Large intestine (tissue), 3 donors: Measurements from ENCODE around the gene FEN1. TPM values are rescaled to one million over a fixed set of nuclear protein-coding genes. Genes with fewer than 3 reads are reported as not detected.

Source experiments
- DNase-seq, 2 donors: peaks; one replicate each; pipeline versions ENCODE4 v3.0.0 to v3.0.0-alpha.2; 2013
- H3K27ac ChIP-seq: one replicate; pipeline ENCODE4 v1.5.1; 2013; ENCODE audit warnings: low read length
- H3K27me3 ChIP-seq: 2 replicates; pipeline ENCODE4 v1.6.1; 2013; ENCODE audit warnings: low read length; ENCODE audit not compliant: control insufficient read depth, insufficient read depth
- H3K36me3 ChIP-seq: 2 replicates; pipeline ENCODE4 v1.6.1; 2013; ENCODE audit warnings: low read length; ENCODE audit not compliant: control insufficient read depth, insufficient read depth
- H3K4me1 ChIP-seq: one replicate; pipeline ENCODE4 v1.6.1; 2013; ENCODE audit warnings: low read length; ENCODE audit not compliant: control insufficient read depth, insufficient read depth
- H3K4me3 ChIP-seq: one replicate; pipeline ENCODE4 v1.5.1; 2013; ENCODE audit warnings: low read length
- H3K9me3 ChIP-seq: one replicate; pipeline ENCODE4 v1.6.1; 2013; ENCODE audit warnings: mild to moderate bottlenecking, low read depth, low read length, moderate library complexity; ENCODE audit not compliant: control insufficient read depth
- WGBS: methylation state at CpG from one replicate; pipeline ENCODE4 v1.1.5; 2013; ENCODE audit warnings: low lambda C conversion rate; ENCODE audit not compliant: insufficient coverage; 5-methylcytosine and 5-hydroxymethylcytosine counted together
- polyA plus RNA-seq: library from polyadenylated mRNA; unstranded; fragments of 120-200 nt; gene quantifications from one replicate; pipeline ENCODE4 v1.2.1, GENCODE V29; 2013

FEN1 gene
- polyA plus RNA-seq, 1 donor = 21.5 TPM

DNA sequence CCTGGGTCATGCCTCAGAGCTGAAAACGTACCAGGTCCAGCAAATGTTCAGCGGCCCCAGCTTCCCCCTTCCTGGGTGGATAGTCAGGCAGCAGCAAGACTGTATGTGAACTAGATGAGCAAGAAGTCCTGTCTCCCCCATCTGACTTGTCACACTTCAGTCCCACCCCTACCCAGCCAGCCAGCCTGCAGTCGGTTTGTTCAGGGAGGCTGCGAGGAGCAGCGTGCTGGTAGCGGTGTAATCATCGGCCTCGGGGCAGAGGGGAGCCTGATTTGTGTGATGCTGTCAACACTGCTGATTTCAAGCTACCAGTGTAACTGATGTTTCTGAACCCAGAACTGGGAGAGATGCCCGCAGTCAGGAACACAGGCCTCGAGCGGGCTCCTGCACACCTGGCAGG, 9.9 kb upstream of the FEN1 start:
- Histone ChIP-seq H3K9me3 (no peaks in the 10 kb centered on the region), H3K36me3 (peaks cover 96% of the 10 kb centered on the region), H3K4me1 (no peaks in the 10 kb centered on the region), H3K27me3 (no peaks in the 10 kb centered on the region), H3K4me3 (no peak overlapping the region), H3K27ac (no peak overlapping the region)
- no peak for DNase-seq
- WGBS = no CpG with 5 or more reads among the region's 11 CpGs

DNA sequence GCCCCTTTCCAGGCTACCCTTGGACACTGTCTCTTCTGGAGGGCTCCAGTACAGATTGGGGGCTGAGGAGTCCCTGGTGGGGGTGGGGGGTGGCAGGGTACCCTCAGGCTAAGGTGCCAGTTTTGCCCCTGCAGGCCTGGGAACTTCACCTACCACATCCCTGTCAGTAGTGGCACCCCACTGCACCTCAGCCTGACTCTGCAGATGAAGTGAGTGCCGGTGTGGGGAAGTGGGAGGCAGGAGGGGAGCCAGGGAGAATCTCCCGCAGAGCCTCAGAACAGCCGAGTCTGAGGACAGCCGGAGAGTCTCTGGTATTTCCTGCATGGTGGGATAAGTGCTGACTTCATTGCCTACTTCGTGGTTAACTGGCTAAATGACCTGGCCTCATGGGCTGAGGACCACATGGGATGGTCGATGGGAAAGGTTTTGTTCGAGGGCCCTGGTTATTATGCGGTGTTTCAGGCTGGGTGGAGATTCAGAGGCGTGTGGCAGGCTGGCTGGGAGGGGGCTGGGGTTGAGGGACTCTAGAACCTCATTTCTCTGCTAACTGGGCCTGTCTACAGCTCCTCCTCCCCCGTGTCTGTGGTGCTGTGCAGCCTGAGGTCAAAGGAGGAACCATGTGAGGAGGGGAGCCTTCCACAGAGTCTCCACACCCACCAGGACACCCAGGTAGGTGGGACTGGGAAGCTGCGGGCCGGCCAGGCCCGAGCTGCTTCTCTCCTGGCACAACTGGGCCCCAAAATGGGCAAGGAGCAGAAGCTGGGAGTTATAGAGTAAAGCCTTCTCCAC, 8.8 kb upstream of the FEN1 start:
- Histone ChIP-seq H3K36me3 (peaks cover 95% of the 10 kb centered on the region), H3K9me3 (no peaks in the 10 kb centered on the region)
- DNase-seq = no peak

DNA sequence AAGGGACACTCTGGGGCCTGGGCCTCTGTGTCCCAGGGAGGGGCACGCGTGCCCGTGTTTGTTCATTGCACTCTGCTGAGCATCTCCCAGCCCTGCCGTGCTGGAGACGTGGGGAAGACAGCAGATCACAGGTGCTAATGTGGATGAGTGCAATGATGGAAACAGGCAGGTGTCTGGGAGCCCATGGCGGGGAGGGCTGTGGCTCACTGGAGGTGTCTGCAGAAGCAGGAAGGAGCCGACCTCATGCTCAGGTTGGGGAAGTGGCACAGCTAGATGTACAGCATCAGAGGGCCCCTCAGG, 8.3 kb upstream of the FEN1 start:
- Histone ChIP-seq H3K27ac (no peak overlapping the region), H3K4me1 (no peaks in the 10 kb centered on the region), H3K27me3 (no peaks in the 10 kb centered on the region), H3K9me3 (no peaks in the 10 kb centered on the region), H3K36me3 (peaks cover 95% of the 10 kb centered on the region), H3K4me3 (no peak overlapping the region)
- no CpG with 5 or more reads among the region's 7 CpGs for WGBS
- no peak for DNase-seq

More for the DNA sequence above, 8.8 kb upstream of the FEN1 start:
- H3K4me3 ChIP-seq = no peak overlapping the region
- H3K27me3 ChIP-seq = no peaks in the 10 kb centered on the region
- no peak overlapping the region for H3K27ac ChIP-seq
- H3K4me1 ChIP-seq = no peaks in the 10 kb centered on the region
- no CpG with 5 or more reads among the region's 13 CpGs for WGBS

DNA sequence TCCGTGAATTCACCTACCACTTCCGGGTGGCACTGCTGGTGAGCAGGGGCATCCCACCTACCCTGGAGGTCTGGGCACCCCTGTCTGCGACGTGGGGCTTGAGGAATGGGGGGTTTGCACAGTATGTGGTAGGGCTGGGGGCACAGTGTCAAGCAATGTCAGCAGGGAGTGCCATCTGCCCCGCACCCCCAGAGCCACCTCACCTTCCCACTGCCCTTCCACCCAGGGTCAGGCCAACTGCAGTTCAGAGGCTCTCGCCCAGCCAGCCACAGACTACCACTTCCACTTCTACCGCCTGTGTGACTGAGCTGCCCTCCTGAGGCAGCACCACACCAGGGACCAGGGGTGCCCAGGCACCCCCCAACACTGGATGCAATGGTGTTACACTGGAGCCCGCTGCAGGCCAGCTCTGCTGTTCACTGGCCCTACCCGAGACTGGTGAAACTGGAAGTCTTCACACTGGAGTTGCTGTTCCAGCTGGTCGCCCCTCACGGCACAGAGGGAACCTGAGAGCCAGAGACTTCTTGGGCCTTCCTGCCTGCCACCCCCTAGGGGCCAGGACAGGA, 6.8 kb upstream of the FEN1 start:
- Histone ChIP-seq H3K4me3 (no peak overlapping the region), H3K4me1 (no peaks in the 10 kb centered on the region), H3K27me3 (no peaks in the 10 kb centered on the region), H3K27ac (no peak overlapping the region), H3K36me3 (peaks cover 91% of the 10 kb centered on the region), H3K9me3 (no peaks in the 10 kb centered on the region)
- WGBS = no CpG with 5 or more reads among the region's 11 CpGs
- no peak for DNase-seq

DNA sequence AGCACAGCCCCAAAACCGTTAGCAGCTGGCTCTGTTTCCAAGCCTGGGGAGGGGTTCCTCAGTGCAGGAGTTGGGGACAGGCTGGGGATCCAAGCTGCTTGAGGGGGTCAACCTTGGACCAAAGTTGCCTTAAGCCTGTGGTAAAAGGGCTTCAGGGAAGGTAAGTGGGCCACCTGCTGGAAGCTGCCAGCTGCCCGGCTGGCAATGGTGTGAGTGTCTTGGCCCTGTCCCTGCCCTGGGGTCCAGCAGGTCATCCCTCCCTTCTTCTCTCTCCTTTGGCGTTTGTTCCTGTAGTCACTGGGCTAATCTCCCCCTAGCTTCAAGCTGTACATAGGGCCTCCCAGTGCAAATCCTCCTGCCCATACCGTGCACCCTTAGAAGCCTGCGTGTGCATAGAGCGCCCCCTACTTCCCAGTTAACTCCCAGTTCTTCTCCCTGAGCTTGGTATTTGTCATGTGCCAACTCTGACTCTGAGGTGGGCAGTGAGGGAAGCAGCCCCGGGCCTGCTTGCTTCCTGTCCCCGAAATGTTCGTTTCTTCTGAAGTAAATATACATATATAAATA, 4.7 kb upstream of the FEN1 start:
- no CpG with 5 or more reads among the region's 9 CpGs for WGBS
- H3K27me3 ChIP-seq = no peaks in the 10 kb centered on the region
- H3K4me1 ChIP-seq = peaks cover 4% of the 10 kb centered on the region
- peak; percentile 61 to 67 for DNase-seq
- H3K4me3 ChIP-seq = no peak overlapping the region
- no peak overlapping the region for H3K27ac ChIP-seq
- H3K36me3 ChIP-seq = peaks cover 72% of the 10 kb centered on the region
- H3K9me3 ChIP-seq = peaks cover 3% of the 10 kb centered on the region

DNA sequence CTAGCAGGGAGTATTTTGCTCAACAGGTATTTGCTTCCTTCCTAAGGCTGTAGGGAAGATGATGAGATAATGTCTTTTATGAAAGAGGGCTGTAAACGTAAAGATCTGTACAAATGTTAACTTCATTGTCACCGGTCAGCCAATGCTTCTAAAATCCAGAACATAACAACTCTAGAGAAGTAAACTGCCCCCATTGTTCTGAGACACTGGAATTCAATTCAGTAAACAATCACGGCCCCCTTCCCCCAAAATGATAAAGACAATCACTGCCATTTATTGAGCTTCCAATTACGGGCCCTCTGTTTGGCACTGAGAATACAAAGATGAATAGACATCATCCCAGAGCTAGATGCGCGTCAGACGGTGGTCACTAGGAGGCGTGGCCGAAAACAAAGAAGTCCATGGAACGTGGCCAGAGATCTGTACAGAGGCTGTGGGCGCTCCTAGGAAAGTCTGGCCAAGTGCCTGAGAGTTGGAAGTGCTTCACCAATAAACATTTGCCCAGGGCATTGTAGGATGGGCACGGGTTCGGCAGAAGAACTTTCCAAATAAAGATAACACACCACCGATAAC, 888 bp upstream of the FEN1 start:
- peak overlapping the region; percentile 91 for H3K27ac ChIP-seq
- peaks cover 12% of the 10 kb centered on the region for H3K4me1 ChIP-seq

DNA sequence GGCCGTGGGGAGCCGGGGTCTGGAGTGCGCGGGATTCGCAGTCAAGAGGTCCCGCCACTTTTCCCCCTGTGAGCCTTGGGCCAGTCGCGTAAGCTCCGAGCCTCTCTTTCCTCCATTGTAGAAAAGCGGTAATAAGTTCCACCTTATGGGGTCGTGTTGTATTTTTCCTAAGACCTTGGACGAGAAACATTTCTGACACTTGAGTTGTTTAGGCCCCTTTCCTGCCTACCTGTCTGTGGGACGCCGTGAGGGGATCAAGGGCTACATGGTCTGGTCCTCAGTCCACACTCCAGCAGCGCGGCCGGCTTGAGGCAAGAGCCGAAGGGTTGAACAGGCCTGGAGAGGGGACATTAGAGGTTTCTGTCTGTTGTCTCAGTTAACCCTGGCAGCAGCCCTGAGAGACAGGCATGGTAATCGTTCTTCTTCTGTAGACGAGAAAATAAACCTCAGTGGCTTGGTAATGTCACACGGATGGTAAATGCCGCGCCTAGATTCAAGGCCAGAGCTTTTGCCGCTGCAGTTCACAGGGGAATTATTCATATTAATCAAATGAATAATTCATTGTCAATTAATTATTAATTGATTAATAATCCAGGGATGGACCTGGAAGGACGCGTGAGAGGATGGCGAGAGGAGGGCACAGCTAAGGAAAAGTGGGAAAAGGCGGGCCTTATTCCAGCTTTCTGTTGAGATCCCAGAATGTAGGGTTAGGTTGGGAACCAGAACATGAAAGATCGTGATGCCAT, 545 bp downstream of the FEN1 start:
- WGBS = no CpG with 5 or more reads among the region's 29 CpGs
- H3K27me3 ChIP-seq = no peaks in the 10 kb centered on the region
- peaks cover 35% of the 10 kb centered on the region for H3K36me3 ChIP-seq
- DNase-seq = no peak
- peaks cover 3% of the 10 kb centered on the region for H3K9me3 ChIP-seq
- H3K4me3 ChIP-seq = peak overlapping the region; percentile 91
- peak overlapping the region; percentile 91 for H3K27ac ChIP-seq
- peaks cover 12% of the 10 kb centered on the region for H3K4me1 ChIP-seq

More for the DNA sequence above, 888 bp upstream of the FEN1 start:
- Histone ChIP-seq H3K27me3 (no peaks in the 10 kb centered on the region), H3K36me3 (peaks cover 47% of the 10 kb centered on the region), H3K4me3 (peak overlapping the region; percentile 91), H3K9me3 (peaks cover 3% of the 10 kb centered on the region)
- DNase-seq = peak; percentile 75 to 79
- 0% methylated on average over 1 of the region's 14 CpGs for WGBS

DNA sequence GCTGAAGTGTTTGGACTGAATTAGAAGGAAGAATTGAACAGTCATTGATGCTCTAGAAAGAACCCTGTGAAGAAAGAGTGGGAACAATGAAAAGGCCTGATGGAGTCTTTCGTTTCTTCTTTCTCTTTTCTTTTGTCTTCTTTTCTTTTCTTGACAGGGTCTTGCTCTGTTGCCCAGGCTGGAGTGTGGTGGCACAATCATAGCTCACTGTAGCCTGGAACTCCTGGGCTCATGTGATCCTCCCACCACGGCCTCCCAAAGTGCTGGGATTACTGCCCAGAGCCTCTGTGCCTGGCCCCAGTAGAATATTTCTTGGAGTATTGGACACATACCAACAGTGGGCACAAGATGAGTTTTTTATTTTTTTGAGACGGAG, 1.1 kb downstream of the FEN1 start:
- Histone ChIP-seq H3K9me3 (peaks cover 3% of the 10 kb centered on the region), H3K27ac (no peak overlapping the region), H3K36me3 (peaks cover 32% of the 10 kb centered on the region), H3K4me1 (peaks cover 12% of the 10 kb centered on the region), H3K27me3 (no peaks in the 10 kb centered on the region), H3K4me3 (peak overlapping the region; percentile 91)
- DNase-seq = no peak
- WGBS = no CpG with 5 or more reads among the region's 3 CpGs

DNA sequence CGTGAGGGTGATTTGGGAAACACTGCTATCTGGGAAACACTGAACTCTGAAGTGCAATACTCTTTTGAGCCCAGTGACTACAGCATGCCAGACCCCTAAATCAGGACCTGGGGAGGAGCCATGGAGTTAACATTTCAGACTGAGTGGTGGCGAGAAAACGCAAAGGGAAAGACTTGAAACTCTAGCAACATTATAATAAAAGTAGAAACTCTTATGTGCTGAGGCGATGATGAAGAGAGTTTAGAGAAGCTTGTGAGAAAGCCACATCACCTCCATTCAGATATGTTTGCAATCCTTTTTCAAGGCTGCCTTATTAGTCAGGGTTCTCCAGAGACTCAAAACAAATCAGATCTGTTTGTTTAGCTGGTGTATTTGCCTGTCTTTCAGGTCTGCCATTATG, 1.9 kb downstream of the FEN1 start:
- Histone ChIP-seq H3K4me1 (peaks cover 12% of the 10 kb centered on the region), H3K9me3 (peaks cover 3% of the 10 kb centered on the region), H3K4me3 (no peak overlapping the region), H3K36me3 (peaks cover 25% of the 10 kb centered on the region), H3K27me3 (no peaks in the 10 kb centered on the region), H3K27ac (no peak overlapping the region)
- DNase-seq = no peak
- 100% methylated on average over 2 of the region's 4 CpGs for WGBS

DNA sequence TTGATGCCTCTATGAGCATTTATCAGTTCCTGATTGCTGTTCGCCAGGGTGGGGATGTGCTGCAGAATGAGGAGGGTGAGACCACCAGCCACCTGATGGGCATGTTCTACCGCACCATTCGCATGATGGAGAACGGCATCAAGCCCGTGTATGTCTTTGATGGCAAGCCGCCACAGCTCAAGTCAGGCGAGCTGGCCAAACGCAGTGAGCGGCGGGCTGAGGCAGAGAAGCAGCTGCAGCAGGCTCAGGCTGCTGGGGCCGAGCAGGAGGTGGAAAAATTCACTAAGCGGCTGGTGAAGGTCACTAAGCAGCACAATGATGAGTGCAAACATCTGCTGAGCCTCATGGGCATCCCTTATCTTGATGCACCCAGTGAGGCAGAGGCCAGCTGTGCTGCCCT, 2.7 kb downstream of the FEN1 start:
- Histone ChIP-seq H3K4me3 (no peak overlapping the region), H3K4me1 (peaks cover 12% of the 10 kb centered on the region)
- no CpG with 5 or more reads among the region's 12 CpGs for WGBS

More for the DNA sequence above, 2.7 kb downstream of the FEN1 start:
- Histone ChIP-seq H3K9me3 (peaks cover 3% of the 10 kb centered on the region), H3K36me3 (peaks cover 17% of the 10 kb centered on the region), H3K27me3 (no peaks in the 10 kb centered on the region), H3K27ac (no peak overlapping the region)
- no peak for DNase-seq
